ENCODE measurements around the gene C1QTNF1.

Gene C1QTNF1

DNA sequence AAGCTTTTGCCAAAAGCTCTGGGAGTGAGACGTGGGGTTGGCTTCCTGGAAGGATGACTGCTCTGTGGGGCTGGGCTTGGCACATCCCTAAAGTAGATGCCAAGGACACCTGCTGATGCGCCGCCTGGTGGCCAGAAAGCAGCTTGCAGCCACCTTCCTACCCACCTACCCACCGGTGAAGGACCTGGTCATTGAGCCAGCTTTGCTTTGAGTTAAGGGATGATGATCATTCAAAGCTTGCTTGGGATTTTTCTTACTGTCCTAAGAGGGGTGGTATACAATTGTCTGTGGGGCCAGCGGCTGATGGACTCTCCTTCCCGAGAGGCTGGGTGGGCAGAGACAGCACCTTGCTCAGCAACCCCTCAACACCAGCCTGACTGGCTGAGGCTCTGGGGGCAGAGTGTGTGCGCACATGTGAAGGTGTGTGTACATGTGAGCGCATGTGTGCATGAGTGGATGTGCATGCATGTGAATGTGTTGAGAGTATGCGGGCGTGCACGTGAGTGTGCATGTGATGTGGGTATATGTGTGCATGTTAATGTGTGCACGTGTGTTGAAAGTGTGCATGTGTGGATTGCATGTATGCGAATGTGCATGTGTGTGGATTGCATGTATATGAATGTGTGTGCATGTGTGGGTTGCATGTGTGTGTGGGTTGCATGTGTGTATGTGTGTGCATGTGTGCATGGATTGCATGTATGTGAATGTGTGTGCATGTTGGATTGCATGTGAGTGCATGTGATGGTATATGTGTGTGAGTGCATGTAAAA lies 18.6 kb downstream of the C1QTNF1 start:
- peak; percentile 29 to 55 (median 42) for DNase-seq

DNA sequence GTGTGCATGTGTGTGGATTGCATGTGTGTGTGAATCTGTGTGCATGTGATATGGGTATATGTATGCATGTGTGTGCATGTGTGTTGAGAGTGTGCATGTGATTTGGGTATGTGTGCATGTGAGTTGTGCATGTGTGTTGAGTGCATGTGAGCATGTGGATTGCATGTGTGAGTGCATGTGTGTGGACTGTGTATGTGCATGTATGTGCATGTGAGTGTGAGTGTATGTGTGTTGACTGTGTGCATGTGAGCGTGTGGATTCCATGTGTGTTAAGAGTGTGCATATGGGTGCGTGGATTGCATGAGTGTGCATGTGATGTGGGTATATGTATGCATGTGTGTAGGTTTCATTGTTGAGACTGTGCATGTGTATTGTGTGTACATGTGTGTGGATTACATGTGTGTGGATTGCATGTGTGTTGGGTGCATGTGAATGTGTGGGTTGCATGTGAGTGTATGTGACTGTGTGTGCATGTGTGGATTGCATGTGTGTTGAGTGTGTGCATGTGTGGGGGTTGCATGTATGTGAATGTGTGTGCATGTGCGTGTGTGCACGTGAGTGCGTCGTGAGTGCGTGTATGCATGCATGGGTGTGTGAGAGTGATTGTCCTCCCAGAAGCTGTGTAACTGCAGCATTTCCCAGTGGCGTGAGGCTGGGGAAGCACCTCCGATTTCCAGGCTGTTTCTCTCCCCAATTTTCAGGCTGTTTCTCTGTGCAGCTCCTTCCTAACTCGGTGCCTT lies 19.4 kb downstream of the C1QTNF1 start:
- DNase-seq: no peak

DNA sequence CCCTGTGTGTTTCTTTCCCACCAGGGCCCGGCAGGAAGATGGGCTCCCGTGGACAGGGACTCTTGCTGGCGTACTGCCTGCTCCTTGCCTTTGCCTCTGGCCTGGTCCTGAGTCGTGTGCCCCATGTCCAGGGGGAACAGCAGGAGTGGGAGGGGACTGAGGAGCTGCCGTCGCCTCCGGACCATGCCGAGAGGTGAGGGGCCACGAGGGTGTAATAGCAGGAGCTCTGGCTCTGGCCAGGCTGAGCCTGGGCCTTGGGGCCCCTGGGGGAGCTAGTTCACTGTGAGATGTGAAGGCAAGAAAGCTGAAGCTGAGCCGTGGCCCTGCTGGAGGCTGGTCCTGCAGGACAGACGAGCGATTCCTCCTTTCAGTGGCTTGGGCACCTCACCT lies 20.0 kb downstream of the C1QTNF1 start:
- DNase-seq: no peak

DNA sequence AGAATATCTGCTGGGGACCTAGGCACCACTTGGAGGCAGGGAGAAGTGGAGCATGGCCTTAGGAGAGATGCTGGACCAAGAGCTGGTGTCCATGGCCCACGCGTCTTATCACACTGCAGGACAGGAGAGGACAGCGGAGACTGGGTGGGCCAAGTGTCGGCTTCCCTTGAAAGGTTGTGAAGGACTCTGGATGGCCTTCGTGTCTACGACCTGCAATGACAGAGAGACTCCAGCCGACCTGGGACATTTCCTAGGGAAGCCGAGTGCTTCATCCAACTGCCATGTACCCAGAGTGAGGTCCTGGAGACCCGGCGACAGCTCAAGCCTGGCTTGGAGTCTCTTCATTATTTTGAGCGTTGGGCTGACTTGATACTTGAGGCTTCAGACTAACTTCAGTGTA lies 20.5 kb downstream of the C1QTNF1 start:
- DNase-seq: no peak

DNA sequence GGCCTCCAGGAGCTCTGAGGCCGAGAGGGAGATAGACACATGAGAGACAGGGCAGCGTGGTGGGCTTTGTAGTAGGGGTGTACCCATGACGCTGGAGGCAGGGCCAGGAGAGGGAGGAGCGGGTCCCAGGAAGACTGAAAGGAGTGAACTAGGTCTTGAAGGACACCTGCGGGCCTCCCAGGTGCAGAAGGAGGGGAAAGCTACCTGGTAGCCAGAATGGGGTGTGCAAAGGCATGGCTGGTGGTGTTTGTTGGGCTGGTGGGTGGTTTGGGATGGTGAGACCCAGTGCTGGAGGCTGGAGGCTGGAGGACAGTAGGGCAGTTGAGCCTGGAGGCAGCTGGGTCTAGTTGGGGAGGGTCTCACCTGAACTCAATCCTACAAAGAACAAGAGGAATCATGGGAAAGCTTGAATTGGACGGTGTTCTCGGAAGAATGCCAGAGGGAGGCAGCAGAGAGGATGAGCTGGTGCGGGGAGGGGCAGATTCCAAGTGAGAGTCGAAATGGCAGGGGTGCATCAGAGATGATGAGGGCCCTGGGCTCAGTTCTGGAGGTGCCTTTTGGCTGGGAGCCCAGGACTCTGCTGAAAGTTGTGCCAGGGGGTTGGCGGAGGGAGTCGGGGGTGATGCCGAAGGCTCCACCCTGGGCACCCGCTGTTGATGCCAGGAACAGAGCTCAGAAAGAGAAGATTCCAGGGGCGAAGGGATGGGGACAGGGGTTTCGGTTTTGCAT lies 21.2 kb downstream of the C1QTNF1 start:
- no peak for DNase-seq

DNA sequence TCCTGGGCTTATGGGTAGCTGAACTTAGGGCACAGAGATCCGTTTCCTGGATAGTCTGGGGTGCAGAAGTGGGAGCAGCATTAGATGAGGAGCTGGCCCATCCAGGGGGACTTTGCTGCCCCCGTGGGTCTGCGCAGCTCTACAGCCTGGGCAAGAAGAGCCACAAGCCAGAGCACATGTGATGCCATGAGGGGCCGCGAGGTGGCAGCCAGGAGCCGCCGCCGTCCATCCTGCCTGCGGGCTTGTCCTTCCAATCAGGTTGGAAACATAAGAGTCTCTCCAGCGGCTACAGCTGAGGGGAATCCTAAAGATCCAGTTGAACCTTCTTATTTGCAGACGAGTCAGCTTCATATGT lies 21.9 kb downstream of the C1QTNF1 start:
- peak; percentile 18 to 51 (median 48) for DNase-seq

DNA sequence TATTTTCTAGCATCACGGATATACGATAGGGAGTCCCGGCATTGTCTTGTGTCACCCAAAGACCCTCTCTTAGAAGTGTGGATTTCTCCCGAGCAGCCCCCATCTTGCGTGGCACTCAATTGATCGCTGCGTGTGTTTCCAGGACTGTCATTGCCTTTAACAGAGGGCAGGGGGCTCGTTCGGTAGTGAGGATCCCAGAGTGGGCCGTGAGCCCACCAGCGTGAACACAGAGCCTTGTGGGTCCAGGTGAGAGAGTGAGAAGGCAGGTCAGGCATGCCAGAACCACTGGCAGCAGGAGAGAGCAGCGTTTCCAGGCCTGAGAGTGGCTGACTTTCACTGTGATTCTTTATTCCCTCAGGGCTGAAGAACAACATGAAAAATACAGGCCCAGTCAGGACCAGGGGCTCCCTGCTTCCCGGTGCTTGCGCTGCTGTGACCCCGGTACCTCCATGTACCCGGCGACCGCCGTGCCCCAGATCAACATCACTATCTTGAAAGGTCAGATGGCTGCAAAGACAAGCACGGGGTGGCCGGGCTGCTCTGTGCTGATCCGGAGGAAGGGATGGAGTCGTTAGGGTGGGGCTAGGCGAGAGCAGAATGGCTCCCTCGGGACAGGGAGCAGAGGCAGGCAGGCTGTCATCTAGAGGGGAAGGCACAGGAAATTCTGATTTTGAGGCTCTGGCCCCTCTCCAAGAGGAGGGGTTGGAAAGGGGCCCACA lies 22.4 kb downstream of the C1QTNF1 start:
- DNase-seq: no peak

DNA sequence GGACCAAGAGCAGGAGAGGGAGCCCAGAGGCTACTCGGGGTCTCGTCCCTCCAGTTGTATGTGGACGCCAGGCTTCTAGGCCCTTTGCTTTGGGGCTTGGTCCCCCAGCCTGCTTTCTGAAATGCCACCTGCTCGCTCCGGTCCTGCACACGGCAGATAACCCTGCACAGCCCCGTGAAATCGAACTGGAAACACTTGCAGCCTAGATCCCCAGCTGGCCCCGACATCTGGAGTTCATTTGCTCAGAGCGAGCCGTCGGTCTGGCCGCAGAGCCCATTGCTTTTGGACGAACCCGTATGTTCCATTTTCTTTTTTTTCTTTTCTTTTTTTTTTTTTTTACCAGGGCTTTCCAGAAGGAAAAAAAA lies 22.9 kb downstream of the C1QTNF1 start:
- no peak for DNase-seq

DNA sequence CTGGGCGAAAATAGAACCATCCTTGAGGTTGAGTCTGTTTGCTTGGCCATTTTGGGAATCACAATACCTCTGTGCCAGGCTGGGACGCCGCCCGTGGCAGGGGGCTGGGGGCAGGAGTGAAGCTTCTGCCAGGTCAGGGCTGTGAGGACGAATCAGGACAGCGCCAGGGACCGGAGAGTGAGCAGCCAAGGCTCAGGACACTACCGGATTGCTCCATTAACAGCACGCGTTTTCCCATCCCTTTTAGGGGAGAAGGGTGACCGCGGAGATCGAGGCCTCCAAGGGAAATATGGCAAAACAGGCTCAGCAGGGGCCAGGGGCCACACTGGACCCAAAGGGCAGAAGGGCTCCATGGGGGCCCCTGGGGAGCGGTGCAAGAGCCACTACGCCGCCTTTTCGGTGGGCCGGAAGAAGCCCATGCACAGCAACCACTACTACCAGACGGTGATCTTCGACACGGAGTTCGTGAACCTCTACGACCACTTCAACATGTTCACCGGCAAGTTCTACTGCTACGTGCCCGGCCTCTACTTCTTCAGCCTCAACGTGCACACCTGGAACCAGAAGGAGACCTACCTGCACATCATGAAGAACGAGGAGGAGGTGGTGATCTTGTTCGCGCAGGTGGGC lies 23.4 kb downstream of the C1QTNF1 start:
- no peak for DNase-seq

DNA sequence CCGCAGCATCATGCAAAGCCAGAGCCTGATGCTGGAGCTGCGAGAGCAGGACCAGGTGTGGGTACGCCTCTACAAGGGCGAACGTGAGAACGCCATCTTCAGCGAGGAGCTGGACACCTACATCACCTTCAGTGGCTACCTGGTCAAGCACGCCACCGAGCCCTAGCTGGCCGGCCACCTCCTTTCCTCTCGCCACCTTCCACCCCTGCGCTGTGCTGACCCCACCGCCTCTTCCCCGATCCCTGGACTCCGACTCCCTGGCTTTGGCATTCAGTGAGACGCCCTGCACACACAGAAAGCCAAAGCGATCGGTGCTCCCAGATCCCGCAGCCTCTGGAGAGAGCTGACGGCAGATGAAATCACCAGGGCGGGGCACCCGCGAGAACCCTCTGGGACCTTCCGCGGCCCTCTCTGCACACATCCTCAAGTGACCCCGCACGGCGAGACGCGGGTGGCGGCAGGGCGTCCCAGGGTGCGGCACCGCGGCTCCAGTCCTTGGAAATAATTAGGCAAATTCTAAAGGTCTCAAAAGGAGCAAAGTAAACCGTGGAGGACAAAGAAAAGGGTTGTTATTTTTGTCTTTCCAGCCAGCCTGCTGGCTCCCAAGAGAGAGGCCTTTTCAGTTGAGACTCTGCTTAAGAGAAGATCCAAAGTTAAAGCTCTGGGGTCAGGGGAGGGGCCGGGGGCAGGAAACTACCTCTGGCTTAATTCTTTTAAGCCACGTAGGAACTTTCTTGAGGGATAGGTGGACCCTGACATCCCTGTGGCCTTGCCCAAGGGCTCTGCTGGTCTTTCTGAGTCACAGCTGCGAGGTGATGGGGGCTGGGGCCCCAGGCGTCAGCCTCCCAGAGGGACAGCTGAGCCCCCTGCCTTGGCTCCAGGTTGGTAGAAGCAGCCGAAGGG lies 24.2 kb downstream of the C1QTNF1 start:
- DNase-seq: no peak

DNA sequence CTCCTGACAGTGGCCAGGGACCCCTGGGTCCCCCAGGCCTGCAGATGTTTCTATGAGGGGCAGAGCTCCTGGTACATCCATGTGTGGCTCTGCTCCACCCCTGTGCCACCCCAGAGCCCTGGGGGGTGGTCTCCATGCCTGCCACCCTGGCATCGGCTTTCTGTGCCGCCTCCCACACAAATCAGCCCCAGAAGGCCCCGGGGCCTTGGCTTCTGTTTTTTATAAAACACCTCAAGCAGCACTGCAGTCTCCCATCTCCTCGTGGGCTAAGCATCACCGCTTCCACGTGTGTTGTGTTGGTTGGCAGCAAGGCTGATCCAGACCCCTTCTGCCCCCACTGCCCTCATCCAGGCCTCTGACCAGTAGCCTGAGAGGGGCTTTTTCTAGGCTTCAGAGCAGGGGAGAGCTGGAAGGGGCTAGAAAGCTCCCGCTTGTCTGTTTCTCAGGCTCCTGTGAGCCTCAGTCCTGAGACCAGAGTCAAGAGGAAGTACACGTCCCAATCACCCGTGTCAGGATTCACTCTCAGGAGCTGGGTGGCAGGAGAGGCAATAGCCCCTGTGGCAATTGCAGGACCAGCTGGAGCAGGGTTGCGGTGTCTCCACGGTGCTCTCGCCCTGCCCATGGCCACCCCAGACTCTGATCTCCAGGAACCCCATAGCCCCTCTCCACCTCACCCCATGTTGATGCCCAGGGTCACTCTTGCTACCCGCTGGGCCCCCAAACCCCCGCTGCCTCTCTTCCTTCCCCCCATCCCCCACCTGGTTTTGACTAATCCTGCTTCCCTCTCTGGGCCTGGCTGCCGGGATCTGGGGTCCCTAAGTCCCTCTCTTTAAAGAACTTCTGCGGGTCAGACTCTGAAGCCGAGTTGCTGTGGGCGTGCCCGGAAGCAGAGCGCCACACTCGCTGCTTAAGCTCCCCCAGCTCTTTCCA lies 25.1 kb downstream of the C1QTNF1 start:
- no peak for DNase-seq

DNA sequence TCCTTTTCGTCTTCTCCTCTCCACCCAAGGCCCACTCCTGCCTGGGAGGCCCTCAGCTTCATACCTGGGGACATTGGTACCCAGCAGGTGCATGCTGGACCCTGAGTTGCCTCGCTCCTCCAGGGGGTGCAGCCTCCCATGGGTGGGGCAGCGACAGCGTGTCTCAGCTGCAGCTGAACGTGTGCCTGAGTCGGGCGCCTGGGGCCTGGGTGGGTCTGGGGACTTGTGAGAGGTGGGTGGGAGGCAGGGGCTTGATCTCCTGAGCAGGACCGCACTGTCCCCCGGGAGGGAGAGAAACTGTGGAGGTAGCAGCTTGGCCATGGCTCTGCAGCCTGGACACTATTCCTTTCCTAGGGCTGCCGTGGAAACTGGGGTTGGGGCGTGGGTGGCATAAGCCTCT lies 25.9 kb downstream of the C1QTNF1 start:
- DNase-seq: no peak

DNA sequence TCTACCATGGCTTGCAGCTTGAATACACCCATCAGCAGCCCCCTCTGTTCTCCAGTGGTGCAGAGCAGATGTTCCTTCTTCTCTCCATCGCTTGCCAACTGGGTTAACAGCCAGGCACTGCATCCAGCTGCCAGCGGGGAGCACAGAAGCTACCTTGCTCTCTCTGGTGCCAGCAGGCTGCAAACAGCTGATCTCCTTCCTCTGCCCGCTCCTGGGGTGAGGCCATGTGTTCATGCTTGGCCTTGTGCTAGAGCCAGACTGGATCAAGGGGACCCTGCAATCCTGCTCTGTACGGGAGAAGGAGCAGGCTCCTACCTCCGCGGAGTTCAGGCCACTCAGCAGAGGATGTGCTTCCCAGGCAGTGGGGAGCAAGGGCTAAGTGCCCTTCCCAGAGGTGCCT lies 26.6 kb downstream of the C1QTNF1 start:
- no peak for DNase-seq

DNA sequence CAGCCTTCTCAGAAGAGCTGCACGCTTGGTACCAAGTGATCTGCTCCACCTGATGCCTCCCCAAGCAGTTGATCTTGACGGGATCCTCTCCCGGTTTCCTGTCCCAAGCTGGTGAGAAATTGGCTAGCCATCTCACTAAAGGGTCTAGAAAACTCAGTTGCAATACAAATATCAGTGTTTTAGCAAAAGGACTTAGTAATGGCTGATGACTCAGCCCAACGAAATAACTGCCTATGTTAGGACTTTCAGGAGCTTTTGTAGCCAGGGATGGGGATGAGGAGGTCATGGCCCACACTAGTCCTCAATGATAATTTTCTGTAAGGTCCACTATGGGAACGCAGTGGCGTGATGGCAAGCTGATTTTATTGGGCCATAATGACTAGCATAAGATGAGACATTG lies 27.3 kb downstream of the C1QTNF1 start:
- no peak for DNase-seq

DNA sequence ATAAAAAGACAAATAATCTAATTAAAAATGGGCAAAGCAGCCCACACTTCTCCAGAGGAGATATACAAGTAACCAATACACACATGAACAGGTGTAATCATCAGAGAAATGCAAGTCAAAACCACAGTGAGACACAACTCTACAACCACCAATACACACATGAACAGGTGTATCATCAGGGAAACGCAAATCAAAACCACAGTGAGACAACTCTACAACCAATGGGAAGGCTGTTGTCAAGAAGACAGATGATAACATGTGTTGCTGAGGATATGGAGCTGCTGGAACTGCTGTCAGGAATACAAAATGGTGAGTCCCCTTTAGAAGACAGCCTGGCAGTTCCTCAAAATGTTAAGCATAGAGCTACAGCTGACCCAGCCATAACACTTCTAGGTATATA lies 28.2 kb downstream of the C1QTNF1 start:
- DNase-seq: no peak

DNA sequence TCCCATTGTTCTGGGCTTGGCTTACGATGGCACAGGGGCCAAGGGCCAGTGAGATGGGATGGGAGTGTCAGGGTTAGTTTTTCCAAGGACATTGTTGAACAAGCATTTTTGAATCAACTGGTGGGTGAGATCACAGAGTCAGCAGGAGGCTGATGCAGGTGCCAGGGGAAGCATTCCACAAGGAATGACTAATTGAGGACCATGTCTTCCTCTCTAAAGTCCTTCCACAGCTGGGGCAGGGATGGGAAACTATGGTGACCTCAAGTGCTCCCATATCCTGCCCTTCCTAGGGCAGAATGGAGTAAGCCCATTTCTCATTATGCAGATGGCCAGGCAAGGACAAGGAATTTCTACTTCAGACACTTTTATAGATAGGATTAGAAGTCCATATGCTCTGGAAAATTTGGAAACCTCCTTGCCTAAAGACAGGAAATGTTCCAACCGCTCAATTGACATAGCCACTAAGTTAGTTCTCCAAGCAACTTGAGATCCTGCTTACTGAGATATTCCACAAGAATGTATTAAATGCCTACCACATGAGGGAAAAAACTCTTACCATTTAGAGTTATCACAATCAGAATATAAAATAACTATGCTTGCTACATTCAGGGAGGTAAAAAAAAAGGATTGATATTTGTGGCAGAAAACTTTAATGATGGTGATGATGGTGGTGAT lies 29.4 kb downstream of the C1QTNF1 start:
- no peak for DNase-seq

DNA sequence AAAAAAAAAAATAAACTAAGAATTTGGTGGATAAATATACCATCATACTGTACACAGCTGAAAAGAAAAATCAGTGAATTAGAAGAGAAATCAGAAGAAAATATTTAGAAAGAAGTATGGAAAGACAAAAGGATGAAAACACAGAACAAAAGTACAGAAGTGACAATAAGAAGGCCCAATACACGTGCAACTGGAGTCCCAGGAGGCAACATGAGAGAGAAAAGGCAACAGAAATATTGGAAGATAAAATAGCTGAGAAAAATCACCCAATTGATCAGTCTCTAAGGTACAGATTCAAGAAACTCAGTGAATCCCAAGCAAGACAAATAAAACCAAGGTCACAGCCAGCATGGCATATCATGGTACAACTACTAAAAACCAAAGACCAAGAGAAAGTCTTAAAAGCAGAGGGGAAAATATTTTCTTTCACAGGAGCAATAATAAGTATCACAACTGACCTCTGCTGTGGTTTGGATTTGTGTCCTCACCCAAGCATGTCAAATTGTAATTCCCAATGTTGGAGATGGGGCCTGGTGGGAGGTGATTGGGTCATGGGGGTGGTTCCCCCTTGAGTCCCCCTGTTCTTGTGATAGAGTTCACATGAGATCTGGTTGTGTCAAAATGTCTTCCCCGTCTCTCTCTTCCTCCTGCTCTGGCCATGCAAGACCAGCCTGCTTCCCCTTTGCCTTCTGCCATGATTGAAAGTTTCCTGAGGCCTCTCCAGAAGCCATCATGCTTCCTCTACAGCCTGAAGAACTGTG lies 30.4 kb downstream of the C1QTNF1 start:
- DNase-seq: no peak

DNA sequence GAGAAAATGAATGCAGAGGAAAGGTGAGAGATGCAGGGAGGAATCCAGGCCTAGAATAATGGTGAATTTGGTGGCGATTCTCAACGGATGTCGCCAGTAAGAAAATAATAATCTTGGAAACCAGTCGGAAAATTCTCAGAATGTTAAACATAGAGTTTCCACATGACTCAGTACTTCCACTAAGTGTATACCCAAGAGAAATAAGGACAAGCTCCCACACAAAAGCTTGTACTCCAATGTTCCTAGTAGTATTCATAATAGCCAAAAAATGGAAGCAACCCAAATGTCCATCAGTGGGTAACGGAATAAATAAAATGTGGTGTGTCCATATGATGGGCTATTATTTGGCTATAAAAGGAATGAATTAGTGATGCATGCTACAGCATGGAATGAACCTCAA lies 31.2 kb downstream of the C1QTNF1 start:
- DNase-seq: no peak

DNA sequence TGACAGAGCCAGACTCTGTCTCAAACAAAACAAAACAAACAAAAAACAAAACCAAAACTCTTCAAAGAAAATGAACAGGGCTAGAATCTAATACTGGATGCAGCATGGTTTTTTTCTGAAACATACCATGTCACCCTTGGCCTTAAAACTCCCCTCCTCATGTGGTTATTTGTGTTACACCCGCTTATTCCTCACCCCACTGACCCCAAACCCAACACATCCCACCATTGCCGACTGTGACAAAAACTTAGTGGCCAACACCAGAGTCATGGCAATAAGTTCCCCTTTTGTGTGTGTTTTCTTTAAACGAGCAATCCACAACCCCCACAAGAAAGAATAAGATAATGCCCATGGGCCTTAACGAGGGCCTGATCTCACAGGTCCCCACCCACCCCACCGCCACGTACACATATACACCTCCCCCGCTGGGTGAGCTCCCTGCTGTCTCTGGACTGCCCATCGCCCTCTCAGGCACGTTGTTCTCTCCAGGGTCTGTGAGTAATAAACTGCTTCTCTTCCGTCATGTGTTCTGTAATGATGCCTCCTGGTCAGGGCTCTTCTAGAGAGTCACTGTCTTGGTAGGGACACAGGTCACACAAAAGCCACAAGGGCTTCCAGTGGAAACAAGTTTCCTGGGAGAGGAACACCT lies 33.9 kb downstream of the C1QTNF1 start:
- DNase-seq: no peak
